ENCODE data around the gene DOCK10.

DNA sequence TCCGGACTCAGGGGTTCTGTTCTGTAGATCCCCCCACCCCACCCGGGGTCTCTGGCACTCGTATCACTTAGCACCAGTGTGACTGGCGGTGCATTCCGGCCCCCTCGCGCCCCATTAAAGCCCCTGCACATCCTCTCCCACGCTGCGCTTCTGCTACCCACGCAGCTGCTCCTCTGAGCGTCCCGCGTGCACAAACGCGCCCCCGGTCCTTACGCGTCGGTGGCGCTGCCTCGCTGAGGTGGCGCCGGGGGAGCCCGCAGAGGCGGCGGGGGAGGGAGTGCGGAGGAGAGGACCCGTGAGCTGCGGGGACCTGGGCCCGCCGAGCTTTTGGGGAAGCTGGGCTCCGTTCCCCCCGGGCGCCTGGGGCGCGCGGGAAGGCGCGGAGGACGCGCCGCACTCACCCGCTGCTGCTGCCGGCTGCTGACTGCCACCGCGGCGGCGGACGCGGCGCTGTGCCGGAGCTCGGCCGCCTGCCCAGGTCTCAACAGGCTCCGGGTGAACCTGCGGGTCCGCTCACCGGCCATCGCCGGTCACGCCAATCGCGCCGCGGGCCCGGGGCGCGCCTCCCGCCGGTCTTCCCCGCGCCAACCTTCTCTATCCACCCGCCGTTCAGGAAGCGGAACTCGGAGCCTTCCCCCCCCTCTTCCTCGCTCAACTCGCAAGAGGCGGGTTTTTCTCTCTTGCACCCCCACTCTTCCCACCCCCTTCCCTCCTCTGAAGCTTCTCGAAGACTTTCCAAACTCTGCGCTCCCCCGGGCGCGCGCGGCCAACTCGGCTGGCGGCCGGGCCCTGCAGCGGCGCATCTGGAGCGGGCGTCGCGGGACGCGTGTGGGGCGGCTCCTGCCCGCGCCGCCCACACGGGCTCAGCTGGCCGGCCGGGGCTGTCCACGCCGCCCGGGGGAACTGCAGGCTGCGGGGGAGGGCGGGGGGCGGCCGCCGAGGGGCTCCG lies at the start of gene DOCK10:
- TF ChIP-seq, protein P1, sequence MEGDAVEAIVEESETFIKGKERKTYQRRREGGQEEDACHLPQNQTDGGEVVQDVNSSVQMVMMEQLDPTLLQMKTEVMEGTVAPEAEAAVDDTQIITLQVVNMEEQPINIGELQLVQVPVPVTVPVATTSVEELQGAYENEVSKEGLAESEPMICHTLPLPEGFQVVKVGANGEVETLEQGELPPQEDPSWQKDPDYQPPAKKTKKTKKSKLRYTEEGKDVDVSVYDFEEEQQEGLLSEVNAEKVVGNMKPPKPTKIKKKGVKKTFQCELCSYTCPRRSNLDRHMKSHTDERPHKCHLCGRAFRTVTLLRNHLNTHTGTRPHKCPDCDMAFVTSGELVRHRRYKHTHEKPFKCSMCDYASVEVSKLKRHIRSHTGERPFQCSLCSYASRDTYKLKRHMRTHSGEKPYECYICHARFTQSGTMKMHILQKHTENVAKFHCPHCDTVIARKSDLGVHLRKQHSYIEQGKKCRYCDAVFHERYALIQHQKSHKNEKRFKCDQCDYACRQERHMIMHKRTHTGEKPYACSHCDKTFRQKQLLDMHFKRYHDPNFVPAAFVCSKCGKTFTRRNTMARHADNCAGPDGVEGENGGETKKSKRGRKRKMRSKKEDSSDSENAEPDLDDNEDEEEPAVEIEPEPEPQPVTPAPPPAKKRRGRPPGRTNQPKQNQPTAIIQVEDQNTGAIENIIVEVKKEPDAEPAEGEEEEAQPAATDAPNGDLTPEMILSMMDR (IDR thresholded peaks at IDR 0.05) = no peak
- no peak for TF ChIP-seq POLR2A (IDR thresholded peaks at IDR 0.05)

Measured in uterus (tissue), 2 donors.